Bronchial epithelial cell (primary cell): ENCODE data around the gene PIANP. TPM values are rescaled to one million over a fixed set of nuclear protein-coding genes. Genes with fewer than 3 reads are reported as not detected.
A peak's percentile ranks its signal among the peaks of the same experiment; 100 is the strongest.
"Not testable (repeated sequence)": the region's sequence is repeated elsewhere in the genome, so short reads cannot be mapped to it uniquely, and the experiment has no call there.

ENCODE experiments used
- DNase-seq: peaks from one replicate; pipeline ENCODE4 v3.0.0-alpha.2; 2010; ENCODE audit warnings: low read depth
- FAIRE-seq: peaks from 2 replicates; lab custom pipeline; 2011; peaks lifted over from hg19 to GRCh38; lab: Jason Lieb, UNC
- H3K27me3 ChIP-seq: 2 replicates; pipeline ENCODE4 v1.5.1; 2011; ENCODE audit warnings: low read length; ENCODE audit not compliant: control insufficient read depth, insufficient read depth
- H3K36me3 ChIP-seq: 2 replicates; pipeline ENCODE4 v1.5.1; 2011; ENCODE audit warnings: low read length; ENCODE audit not compliant: control insufficient read depth, insufficient read depth
- H3K4me3 ChIP-seq: 2 replicates; pipeline ENCODE4 v1.5.1; 2011; ENCODE audit warnings: mild to moderate bottlenecking, low read depth, low read length, control low read depth
- CTCF ChIP-seq: IDR thresholded peaks from 2 replicates; pipeline ENCODE4 v1.5.1; 2011; ENCODE audit warnings: mild to moderate bottlenecking, moderate library complexity, low read length, control low read depth, inconsistent platforms; ENCODE audit not compliant: insufficient read depth, severe bottlenecking
- total RNA-seq: library from RNA; depleted of rRNA; stranded (reverse); fragments of >200 nt; gene quantifications from 2 replicates; pipeline ENCODE4 v1.2.1, GENCODE V29; 2014

The PIANP gene
- total RNA-seq, 1 donor from 2014 or later, result not detected

DNA sequence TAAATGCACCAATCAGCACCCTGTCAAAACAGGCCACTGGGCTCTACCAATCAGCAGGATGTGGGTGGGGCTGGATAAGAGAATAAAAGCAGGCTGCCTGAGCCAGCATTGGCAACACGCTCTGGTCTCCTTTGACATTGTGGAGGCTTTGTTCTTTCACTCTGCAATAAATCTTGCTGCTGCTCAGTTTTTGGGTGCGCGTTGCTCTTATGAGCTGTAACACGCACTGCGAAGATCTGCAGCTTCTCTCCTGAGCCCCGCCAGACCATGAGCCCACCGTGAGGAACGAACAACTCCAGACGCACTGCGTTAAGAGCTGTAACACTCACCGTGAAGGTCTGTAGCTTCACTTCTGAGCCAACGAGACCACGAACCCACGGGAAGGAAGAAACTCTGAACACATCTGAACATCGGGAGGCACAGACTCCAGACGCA is 8.4 kb upstream of the PIANP start:
- FAIRE-seq, result peak; percentile 52
- no peak for TF ChIP-seq CTCF
- H3K36me3 ChIP-seq, result no peaks in the 10 kb centered on the region
- no peaks in the 10 kb centered on the region for H3K27me3 ChIP-seq
- H3K4me3 ChIP-seq, result no peak overlapping the region
- DNase-seq, result no peak

DNA sequence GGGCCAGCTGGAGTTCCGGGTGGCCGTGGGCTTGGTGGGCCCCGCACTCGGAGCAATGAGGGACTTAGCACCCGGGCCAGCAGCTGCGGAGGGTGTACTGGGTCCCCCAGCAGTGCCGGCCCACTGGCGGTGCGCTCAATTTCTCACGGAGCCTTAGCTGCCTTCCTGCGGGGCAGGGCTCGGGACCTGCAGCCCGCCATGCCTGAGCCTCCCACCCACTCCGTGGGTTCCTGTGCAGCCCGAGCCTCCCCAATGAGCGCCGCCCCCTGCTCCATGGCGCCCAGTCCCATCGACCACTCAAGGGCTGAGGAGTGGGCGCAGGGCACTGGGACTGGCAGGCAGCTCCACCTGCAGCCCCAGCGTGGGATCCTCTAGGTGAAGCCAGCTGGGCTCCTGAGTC is 7.7 kb upstream of the PIANP start:
- H3K36me3 ChIP-seq, H3K27me3 ChIP-seq, DNase-seq, H3K4me3 ChIP-seq, FAIRE-seq: not testable (repeated sequence)

DNA sequence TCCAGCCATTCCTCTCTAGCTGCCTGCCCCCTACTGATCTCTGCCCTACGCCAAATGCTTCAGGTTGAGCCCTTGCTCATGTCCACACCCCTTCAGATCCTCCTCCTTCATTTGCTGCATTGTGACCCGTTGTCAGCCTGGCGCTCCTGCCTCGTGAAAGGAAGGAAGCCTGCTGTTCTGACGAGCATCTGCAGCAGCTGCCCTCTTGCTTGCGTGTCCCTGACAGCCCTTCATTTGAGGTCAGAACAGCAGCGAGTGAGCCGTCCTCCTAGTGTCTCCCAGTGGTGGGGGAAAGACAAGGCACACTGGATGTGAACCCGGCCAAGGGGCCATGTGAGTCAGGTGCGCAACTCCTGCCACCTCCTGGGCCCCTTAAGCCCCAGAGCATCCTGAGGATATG is 3.0 kb upstream of the PIANP start:
- no peak for TF ChIP-seq CTCF
- no peaks in the 10 kb centered on the region for H3K36me3 ChIP-seq
- FAIRE-seq (no peak), DNase-seq (no peak)
- H3K4me3 ChIP-seq, result no peak overlapping the region
- H3K27me3 ChIP-seq, result peaks cover 24% of the 10 kb centered on the region

DNA sequence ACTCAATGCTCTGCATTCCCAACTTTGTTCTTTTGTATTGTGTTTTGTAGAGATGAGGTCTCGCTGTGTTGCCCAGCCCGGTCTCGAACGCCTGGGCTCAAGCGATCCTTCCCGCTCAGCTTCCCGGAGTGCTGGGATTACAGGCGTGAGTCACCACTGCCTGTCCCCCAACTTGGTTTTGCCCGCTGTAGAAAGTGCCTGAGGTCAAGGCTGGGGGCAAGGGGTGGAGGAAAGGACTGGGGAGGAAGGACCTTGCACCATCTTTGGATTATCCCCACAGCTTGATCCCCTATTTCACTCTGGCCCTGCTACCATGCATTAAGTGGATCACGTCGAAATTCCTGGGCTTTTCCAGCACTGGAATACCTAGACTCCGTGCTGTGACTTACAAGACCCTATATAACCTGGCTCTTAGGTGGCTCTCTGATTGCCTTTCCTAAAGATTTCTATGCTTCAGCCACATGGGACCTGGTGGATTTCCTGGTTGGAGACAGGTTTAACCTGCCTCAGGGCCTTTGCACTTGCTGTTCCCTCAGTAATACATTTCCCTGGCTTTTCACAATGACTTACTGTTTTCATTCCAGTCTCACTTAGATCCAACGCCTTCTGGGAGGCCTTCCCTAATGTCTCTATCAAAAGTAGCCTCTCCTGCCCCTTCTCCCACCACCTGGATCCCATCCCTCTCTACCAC is 608 bp upstream of the PIANP start:
- Histone ChIP-seq H3K36me3 (no peaks in the 10 kb centered on the region), H3K4me3 (no peak overlapping the region), H3K27me3 (peaks cover 24% of the 10 kb centered on the region)
- FAIRE-seq (no peak), DNase-seq (no peak)
- TF ChIP-seq CTCF, result no peak

DNA sequence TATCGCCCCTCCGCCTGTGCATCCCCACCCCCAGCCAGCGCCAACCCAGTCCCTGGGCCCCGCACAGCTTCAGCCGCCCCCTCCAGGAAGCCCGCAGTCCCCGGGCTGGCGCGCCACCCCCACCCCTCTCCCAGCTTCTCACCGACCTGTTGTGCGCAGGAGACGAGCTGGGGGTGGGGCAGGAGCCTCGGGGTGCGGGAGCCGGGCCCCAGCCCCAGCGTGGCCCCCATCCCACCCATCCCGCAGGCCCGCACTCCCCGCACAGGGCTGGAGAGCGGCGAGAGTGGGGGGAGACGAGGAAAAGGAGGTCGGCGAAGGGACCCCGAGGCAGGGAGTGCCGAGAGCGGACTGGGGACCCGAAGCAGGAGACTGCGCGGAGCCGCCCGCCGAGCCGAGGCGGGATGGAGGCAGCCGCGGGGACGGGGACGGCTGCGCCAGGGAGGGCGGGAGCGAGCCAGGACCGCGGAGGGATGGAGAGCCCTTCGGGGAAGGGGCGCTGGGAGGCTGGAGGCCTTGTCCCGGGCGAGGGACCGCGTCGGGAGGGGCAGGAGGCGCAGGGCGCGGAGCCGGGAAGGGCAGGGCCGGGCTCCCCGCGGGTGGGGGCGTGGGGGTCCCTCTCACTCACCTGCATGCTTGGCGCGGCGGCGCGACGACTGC is 498 bp downstream of the PIANP start:
- DNase-seq (no peak), FAIRE-seq (no peak)
- TF ChIP-seq CTCF, result no peak
- Histone ChIP-seq H3K4me3 (peak overlapping the region; percentile 23), H3K36me3 (no peaks in the 10 kb centered on the region), H3K27me3 (peaks cover 24% of the 10 kb centered on the region)

GRCh38 chr12:6699259-6699988 is 1.2 kb downstream of the PIANP start:
- Histone ChIP-seq H3K36me3 (no peaks in the 10 kb centered on the region), H3K4me3 (no peak overlapping the region), H3K27me3 (peaks cover 24% of the 10 kb centered on the region)
- no peak for DNase-seq
- no peak for FAIRE-seq
- TF ChIP-seq CTCF, result no peak
